Measurements from ENCODE around the gene PAQR5. TPM values are rescaled to one million over a fixed set of nuclear protein-coding genes. Genes with fewer than 3 reads are reported as not detected.

The PAQR5 gene
- total RNA-seq, 1 experiment from 2014 or later = 2.0 TPM

- POLR2A ChIA-PET = no interaction called here
- H3K27me3 ChIP-seq (ENCODE audit: control insufficient read depth, insufficient read depth, low read length) = no peaks in the 10 kb centered on the region
- H3K36me3 ChIP-seq (ENCODE audit: control insufficient read depth, insufficient read depth, low read length) = no peaks in the 10 kb centered on the region
- no peak for DNase-seq (ENCODE audit: low read depth, low spot score)
- H3K9me3 ChIP-seq (ENCODE audit: control insufficient read depth, insufficient read depth, low read depth, low read length) = no peaks in the 10 kb centered on the region
- no peak for ATAC-seq
- H3K4me3 ChIP-seq (ENCODE audit: low read depth in 2 of 2, low read length in 2 of 2) = no peak overlapping the region
- no peaks in the 10 kb centered on the region for H3K4me1 ChIP-seq (ENCODE audit: control insufficient read depth, insufficient read depth, low read length)
- BruUV-seq (replicated peaks) = no TSS peak
- CTCF ChIA-PET = no interaction called here
- intact Hi-C loops (cut with micrococcal nuclease; ENCODE audit: unreplicated experiment) = no loop called here
- no peak overlapping the region for H3K27ac ChIP-seq (ENCODE audit: low read length)
- in situ Hi-C loops (cut with HindIII; ENCODE audit: low pct_unique_long_range_greater_than_20kb, low sequenced_read_pairs) = no loop called here
- TF ChIP-seq POLR2AphosphoS5 (IDR thresholded peaks at IDR 0.05; ENCODE audit: low read depth, low read length) (no peak), REST (IDR thresholded peaks at IDR 0.05; ENCODE audit: insufficient read depth in 1 of 2, low read depth in 2 of 2, low read length in 1 of 2) (no peak), TCF7L2 (IDR thresholded peaks at IDR 0.05; ENCODE audit: low read depth, low read length) (no peak), CTCF (IDR thresholded peaks at IDR 0.05) (no peak)
Measured at GRCh38 chr15:69292826-69293420, 5.8 kb upstream of the PAQR5 start.

GRCh38 chr15:69293741-69294615 lies 4.7 kb upstream of the PAQR5 start:
- DNase-seq (ENCODE audit: low read depth, low spot score) (no peak), ATAC-seq (no peak)
- ChIA-PET CTCF (no interaction called here), POLR2A (no interaction called here)
- no peaks in the 10 kb centered on the region for H3K36me3 ChIP-seq (ENCODE audit: control insufficient read depth, insufficient read depth, low read length)
- no peak overlapping the region for H3K4me3 ChIP-seq (ENCODE audit: low read depth in 2 of 2, low read length in 2 of 2)
- no peaks in the 10 kb centered on the region for H3K9me3 ChIP-seq (ENCODE audit: control insufficient read depth, insufficient read depth, low read depth, low read length)
- in situ Hi-C loops (cut with HindIII; ENCODE audit: low pct_unique_long_range_greater_than_20kb, low sequenced_read_pairs) (no loop called here), intact Hi-C loops (cut with micrococcal nuclease; ENCODE audit: unreplicated experiment) (no loop called here)
- no TSS peak for BruUV-seq (replicated peaks)
- H3K27me3 ChIP-seq (ENCODE audit: control insufficient read depth, insufficient read depth, low read length) = no peaks in the 10 kb centered on the region
- no peaks in the 10 kb centered on the region for H3K4me1 ChIP-seq (ENCODE audit: control insufficient read depth, insufficient read depth, low read length)
- TF ChIP-seq SIN3A (IDR thresholded peaks at IDR 0.05; ENCODE audit: borderline replicate concordance, insufficient read depth, low read depth, low read length) (no peak), REST (IDR thresholded peaks at IDR 0.05; ENCODE audit: insufficient read depth in 1 of 2, low read depth in 2 of 2, low read length in 1 of 2) (no peak)
- no peak overlapping the region for H3K27ac ChIP-seq (ENCODE audit: low read length)
